ENCODE measurements around the gene SHISA9.
"Not testable (repeated sequence)": the region's sequence is repeated elsewhere in the genome, so short reads cannot be mapped to it uniquely, and the experiment has no call there.

SHISA9 gene

DNA sequence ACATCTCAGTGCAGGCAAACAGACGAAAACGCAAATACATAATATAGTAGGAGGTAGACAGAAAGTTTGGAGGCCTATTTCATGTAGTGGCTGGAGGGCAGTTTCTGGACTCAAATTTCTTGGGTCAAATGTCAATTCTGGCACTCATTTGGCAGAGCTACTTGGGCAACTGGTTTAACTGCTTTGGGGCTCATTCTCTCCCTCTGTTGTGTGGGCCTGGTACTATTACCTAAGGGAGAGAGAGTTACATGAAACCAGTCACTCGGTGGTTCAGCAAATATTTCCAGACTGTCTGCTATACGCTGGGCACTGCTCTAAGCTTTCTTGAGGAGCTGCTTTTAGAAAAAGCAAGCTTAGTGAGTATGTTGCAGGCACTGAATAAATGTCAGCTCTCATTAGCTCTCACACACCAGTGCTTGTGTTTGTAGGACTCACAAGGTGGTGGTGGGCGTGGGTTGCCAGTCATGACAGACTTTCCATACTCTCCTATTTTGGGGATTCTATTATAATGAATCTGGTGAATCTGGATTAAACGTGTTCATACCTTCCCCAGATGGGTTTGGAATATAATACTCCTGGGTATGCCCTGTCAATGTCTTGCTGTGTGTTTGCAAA is 1.8 kb upstream of the SHISA9 start:
- DNase-seq (ENCODE audit: low read depth, low spot score): no peak
- H3K27ac ChIP-seq: no peak overlapping the region

DNA sequence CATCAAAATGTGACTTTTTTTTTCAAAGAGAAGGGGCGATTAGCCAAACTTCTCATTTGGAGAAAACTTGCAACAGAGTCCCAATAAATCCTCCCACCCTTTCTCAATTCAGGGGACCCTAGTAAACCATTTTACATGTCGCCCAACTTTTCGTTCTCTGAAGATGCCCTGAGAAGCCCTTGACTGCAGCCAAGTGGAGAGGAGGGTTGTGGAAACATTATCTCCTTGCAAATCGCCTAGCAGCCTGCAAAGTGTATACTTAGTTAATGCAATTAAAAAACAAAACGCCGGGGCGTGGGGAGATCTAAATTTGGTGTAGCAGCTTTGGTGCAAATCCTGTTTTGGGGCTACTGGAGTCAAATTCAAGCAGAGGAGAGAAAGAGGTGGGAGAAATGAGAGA is 1.2 kb upstream of the SHISA9 start:
- no peak overlapping the region for H3K27ac ChIP-seq
- DNase-seq (ENCODE audit: low read depth, low spot score): no peak

DNA sequence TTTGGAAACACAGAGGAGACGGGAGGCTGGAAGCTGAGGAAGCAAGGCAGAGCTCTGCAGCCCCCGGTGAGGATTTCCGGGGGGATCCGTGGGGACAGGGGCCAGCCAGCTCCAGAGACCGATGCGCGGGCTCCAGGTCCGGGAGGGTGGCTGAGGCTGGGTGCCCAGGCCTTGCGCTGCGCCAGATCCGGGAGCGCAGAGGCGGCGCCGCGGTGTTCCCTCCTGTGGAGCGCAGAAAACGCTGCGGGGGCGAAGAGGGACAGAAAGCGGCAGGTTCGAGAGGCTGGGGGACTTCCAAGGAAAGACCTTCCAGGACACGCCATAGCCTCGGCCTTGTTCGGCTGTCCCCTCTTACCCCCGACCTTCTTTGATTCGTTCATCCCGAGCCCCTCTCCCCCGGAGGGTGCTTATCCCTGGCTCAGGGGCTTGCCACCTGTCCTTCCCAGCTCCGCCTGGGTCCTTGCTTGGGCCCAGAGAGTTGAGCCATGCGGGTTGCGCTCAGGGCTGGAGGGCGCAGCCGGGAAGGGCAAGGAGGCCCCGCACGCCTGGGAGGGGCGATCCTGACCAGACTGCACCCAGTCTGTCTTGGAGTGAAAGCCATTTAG is 697 bp upstream of the SHISA9 start:
- no peak for DNase-seq (ENCODE audit: low read depth, low spot score)
- no peak overlapping the region for H3K27ac ChIP-seq

DNA sequence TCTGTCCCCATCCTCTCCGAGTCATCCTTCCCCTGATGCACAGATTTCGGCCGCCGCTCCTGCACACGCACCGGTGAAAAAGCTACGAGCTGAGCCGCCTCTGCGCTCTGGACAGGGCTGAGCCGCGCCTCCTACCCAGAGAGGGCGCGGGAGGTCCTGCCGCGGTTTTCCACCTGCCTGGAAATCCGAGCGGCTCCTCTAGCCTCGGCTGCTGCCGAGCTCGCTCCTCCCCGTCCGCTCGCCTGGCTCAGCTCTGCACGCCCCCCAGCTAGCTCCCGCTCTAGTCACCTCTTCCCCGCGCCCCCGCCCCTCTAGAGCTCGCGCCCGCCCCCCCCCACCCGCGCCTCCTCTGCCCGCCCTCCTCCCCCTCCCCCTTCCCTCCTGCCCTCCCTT is 198 bp upstream of the SHISA9 start:
- DNase-seq (ENCODE audit: low read depth, low spot score): no peak
- H3K27ac ChIP-seq: no peak overlapping the region

DNA sequence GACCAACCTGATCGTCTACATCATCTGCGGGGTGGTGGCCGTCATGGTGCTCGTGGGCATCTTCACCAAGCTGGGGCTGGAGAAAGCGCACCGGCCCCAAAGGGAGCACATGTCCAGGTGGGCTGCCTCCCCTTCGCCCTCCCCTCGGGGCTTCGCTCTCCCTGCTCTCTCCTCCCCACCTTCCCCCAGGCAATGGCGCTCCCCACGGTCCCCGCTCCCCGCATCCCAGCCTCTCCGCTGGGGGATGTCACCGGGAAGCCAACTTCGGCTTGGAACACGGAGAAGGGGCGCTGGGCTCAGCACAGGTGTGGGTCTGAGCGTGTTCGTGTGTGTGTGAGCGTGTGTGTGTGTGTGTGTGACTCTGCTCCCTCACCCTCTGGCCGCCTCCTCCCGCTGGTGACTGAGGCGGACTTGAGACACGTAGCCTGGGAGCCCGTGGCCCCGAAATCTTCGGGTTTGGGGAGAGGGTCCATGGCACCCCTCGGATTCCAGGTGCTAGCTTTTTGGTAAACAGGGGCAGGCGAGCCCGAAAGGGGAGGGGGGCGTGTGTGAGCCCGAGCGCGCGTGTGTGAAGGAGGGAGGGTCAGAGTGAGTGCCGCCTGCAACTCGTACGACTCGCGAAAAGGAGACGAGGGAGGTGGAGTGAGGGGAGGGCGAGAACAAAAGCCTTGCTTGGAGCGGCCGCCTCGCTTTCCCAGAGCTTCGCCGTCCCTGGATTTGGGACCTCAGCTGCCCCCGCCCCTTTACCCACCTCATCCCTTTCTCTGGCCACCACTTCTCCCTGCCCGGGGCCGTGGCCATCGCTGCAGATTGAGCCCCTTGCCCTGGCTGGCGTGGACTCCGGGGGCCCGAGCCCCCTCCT is 1.3 kb downstream of the SHISA9 start:
- no peak overlapping the region for H3K27ac ChIP-seq
- DNase-seq (ENCODE audit: low read depth, low spot score): no peak

DNA sequence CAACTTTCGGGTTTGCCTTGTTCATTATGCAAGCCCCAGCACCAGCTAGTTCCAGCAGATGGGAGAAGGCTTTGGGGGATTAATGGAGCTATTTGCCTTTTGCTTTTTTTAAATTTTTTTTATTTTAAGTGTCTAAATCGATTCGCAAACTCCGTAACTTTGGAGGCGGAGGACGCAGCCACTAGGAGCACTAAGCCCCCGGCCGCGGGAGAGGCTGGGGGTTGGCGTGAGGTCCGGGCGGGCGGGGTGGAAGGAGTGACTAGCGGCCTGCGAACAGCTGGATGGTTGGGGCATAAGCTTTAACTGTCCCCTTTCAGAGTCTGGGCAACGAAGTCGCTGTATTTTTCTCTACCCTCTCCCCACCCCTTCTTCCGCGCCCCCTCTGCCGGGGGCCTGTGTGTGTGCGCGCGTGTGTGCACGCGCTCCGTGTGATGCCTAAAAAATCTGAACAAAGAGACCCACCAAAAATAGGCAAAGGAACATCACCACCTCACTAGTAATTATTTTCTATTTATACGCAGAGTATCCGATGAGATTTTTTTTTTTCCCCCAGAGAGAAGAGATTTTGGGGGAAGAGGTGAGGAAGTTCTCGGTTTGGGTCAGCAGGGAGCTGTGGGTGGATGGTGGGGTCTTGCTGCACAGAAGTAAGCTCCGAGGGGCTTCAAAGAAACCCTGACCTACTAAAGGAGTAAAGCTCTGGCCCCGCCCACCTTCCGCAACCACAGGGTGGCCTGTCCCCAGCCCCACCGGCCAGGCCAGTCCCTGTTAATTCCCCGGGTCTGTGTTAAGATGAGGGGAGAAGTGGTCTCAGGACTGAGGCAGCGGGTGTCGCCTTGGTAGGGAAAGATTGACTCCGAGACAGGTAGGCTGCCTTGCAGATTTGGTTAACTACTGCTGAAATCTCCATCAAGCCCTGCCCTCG is 2.3 kb downstream of the SHISA9 start:
- no peak overlapping the region for H3K27ac ChIP-seq
- DNase-seq (ENCODE audit: low read depth, low spot score): no peak

DNA sequence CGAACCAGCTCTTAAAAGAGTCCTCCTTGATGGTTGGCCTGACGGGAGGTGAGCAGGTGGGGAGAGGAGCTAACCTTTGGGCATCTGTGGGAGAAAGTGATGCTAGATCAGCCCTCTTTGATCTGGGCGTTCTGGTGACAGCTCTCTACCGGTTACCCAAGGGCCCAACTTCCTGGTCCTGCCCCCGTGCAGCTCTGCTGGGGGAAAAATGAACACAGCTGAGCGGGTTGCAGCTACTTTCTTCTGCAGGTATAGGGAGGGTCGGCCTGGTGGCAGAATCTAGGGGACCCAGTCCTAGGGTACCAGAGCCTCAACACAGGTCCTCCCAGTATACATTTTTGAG is 2.9 kb downstream of the SHISA9 start:
- DNase-seq (ENCODE audit: low read depth, low spot score): no peak
- no peak overlapping the region for H3K27ac ChIP-seq

DNA sequence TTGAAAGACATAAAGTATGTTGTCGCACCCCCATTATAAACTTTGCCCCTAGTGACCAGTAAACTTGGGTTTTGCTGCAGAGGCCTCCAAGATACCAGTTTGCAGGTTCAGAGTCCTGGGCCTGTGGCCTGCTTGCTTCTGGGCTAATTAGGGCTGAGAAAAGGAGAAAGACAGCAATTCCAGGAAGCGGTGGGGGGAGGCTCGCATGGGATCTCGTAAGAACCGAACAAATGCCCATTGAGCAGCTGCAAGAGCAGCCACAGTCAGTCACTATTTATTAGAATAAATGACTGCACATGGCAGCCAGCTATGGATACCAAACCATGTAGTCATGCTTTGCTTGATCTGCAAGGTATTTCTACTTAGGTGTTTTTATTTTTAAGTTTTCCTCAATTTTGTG is 4.9 kb downstream of the SHISA9 start:
- DNase-seq (ENCODE audit: low read depth, low spot score): no peak
- no peak overlapping the region for H3K27ac ChIP-seq

DNA sequence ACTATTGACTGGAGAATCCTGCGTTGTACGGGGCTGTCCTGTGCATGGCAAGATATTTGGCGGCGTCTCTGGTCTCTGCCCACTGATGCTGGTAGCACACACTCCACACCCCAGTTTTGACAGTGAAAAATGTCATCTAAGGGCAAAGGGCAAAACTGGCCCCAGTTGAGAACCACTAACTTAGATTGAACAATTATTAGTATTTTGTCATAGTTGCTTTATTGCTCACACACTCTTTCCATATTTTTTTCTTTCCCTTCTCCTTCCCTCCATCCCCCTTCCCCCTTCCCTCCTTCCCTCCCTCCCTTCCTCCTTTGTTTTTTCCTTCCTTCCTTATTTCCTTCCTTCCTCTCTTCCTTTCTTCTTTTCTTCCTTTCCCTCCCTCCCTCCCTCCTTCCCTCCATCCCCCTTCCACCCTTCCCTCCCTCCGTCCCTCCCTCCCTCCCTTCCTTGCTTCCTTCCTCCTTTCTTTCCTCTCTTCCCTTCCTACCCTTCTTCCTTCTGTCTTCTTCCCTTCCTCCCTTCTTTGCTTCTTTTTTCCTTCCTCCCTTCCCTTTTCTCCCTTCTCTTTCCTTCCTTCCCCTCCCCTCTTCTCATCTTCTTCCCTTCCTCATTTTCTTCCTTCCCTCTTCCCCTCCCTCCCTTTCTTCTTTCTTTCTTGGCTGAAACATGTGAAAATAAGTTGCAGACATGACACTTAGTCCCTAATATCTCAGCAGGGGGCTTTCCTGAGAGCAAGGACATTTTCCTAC is 5.5 kb downstream of the SHISA9 start:
- DNase-seq (ENCODE audit: low read depth, low spot score): no peak
- no peak overlapping the region for H3K27ac ChIP-seq

DNA sequence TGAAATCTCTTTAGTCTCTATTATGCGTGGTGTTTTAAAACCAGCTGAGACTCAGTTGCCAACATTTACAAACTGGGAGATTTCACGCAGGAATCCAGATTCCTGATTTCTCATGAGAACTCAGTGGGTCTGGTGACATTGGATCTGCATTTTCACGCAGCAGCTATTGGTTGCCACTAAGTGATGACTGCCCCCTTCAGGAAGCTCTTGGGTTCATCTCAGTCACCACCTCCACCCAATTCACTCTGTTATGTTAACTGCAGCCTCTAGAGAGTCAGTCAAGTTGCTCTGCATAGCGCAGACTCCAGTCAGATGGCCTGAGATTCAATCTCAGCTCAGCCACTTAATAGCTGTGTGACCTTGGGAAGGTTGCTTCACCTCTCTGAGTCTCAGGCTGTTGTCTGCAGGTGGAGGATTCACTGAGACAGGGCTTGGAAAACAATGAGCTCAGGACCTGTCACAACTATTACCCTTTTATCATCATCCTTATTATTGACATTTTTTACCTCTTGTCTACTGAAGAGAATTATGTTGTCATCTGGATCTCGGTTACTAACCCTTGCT is 6.4 kb downstream of the SHISA9 start:
- no peak for DNase-seq (ENCODE audit: low read depth, low spot score)
- H3K27ac ChIP-seq: no peak overlapping the region

DNA sequence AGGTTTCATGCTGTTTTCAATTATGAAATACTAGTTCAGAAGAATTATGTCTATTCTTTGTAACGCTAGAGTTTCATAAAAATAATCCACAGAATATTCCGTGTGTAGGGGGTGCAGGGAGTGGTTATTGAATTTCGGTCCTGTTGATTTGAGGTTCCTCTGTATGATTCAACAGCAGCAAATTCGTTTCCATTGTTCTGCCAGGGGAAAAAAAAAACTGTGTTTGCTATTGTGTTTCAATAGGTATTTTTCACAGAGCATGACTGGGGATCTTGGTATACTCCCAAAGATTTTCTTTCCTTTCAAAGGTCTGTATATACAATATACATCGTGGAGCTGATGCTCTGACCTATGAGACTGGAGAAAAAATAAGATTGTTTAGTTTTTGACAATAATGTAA is 15.8 kb downstream of the SHISA9 start:
- no peak for DNase-seq (ENCODE audit: low read depth, low spot score)
- no peak overlapping the region for H3K27ac ChIP-seq

DNA sequence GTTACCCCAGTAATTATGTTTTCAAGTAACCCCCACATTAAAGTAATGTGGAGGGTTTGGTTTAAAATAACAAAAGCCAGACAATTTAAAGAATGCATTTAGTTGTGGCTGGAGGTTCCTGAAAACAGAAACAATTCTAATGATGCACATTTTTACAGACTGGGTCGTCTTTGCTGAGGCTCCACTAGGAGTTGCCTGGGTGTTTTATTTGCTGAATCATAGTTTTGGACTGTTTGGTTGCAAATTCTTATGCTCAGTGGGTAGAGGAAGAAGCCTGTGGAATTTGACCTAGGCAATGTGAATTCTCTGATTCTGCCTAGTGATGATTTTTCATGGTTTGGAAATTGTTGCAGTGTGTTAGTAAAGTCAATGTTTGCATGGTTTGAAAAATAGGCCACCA is 16.3 kb downstream of the SHISA9 start:
- no peak for DNase-seq (ENCODE audit: low read depth, low spot score)
- no peak overlapping the region for H3K27ac ChIP-seq

DNA sequence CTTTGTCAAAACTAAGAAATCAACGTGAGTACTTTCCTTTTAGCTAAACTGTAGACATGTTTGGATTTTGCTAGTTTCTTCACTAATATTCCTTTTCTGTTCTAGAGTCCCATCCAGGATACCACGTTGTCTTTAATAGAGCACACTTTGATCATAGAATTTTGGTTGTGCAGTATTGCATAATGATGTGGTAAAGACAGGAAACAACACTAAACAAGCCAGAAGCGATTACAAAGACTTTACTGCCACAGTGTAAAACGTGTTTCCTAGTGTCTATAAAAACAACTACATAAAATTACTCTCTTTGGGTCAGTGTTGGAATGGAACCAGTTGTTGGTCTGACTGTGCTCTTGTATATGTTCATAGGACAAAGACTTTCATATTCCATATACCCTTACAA is 19.3 kb downstream of the SHISA9 start:
- no peak for DNase-seq (ENCODE audit: low read depth, low spot score)
- no peak overlapping the region for H3K27ac ChIP-seq

DNA sequence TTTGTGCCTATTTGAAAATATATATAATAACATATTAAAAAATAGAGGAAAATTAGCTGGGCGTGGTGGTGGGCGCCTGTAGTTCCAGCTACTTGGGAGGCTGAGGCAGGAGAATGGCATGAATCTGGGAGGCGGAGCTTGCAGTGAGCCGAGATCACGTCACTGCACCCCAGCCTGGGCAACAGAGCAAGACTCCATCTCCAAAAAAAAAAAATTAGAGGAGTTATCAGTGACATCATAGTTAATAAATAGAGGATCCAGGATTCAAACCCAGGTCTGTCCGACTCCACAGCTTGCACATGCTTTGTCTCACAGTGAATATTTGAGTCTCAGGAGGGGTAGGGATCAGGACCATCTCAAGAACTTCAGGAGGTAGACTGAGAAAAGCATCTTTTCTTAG is 22.2 kb downstream of the SHISA9 start:
- not testable (repeated sequence) for H3K27ac ChIP-seq; DNase-seq (ENCODE audit: low read depth, low spot score)

DNA sequence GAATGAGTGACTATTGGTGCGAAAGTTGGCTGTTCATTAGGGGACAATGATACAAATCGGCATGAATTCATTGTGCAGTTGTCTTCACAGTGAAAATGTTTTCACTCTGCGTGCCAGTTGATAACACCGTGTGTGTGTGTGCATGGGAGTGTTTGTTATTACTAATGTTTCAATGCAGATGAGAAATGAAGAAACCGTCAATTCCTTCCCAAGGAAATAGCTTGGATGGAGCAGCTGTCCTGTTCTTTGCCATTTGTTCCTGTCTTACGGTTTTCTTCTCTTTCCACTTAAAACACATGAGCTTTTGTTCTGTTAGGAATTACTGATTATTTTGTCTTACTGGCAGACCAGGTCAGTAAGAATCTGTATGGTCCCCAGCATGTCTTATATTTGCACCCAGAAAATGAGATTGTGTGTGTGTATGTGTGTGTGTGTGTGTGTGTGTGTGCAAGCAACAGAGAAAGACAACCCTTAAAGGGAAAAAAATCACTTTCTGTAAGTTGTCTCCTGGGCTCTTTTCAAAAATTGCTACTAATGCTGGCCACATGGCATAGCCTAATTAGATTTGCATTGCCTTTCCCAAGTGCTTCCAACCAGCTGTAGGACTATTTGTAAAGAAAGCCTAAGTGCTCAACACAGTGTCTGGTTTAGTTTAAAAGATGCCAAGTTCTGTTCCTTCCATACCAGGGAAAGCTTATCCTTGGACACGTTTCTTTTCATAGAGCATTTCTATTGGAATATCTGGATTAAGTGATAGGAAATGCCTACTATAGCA is 23.8 kb downstream of the SHISA9 start:
- DNase-seq (ENCODE audit: low read depth, low spot score): no peak
- H3K27ac ChIP-seq: no peak overlapping the region

DNA sequence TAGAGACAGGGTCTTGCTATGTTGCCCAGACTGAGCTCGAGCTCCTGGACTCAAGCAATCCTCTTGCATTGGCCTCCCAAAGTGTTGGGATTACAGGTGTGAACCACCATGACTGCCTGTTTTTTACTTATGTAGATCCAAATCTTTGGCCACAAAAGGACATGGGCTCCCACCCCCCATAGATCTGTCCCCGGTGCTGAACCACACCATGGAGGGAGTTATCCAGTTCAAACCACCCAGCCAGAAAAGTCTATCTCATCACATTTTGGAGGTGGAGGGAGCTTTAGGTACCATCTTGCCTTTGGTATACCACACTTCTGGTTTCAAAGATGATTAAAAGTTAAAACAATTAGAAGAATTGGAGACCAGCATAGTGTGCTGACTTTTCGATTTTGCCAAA is 26.2 kb downstream of the SHISA9 start:
- H3K27ac ChIP-seq: no peak overlapping the region
- DNase-seq (ENCODE audit: low read depth, low spot score): no peak

DNA sequence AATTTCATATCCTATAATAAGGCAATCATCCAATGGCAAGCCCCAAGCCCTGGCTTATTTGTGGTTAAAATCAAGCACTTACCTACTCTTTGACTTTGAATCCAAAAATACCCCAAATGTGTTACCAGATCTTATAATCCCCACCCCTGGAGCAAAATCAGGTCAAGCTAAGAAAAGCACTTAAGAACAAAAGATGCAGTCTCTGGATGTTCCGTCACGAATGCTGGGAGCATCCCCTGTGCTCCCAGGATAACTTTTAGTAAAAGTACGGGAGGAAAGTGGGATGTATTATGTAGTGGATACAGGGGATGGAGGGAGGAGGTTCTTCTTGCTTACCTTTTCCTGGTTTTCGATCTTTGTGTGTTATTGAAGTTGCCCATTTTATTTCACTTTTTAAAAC is 29.5 kb downstream of the SHISA9 start:
- no peak for DNase-seq (ENCODE audit: low read depth, low spot score)
- H3K27ac ChIP-seq: no peak overlapping the region

DNA sequence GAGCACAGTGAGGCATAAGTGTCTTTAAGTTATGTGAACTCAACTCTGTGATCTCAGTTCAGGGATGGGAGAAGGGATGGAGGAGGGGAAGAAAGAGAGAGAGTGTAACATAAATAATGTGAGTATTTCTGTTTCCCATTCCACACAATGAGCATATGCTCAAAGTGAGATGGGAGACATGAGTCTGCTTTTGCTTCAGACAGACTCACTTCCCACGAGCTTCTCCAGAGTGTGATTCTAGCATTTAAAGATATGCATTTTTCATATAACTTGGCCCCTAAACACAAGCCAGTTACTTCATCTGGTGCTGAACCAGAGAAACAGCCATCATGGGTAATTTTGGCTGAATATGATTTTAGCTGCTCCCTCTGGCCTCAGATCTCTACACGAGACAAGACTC is 35.0 kb downstream of the SHISA9 start:
- no peak overlapping the region for H3K27ac ChIP-seq
- no peak for DNase-seq (ENCODE audit: low read depth, low spot score)

DNA sequence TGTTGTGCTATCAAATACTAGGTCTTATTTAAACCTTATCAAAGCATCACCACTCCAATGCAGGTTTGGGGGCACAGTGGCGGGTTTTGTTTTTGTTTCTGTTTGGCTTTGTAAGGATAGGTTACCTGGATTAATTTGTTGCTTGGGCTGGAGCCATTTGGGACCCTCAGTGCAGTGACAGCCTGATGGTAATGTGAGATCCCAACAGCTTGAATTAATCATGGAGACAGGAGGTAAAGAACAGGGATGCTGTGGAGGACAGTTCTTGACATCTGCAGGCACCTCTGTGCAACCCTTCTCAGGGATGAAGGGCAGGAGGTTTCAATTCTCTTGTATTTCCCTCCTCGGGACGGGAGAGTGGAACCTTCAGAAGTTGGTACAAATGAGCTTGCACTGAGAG is 40.5 kb downstream of the SHISA9 start:
- DNase-seq (ENCODE audit: low read depth, low spot score): no peak
- H3K27ac ChIP-seq: no peak overlapping the region

Measured in epithelial cell of prostate (primary cell).